Measurements from ENCODE around the gene EVI5. TPM values are rescaled to one million over a fixed set of nuclear protein-coding genes. Genes with fewer than 3 reads are reported as not detected.

Gene EVI5
- total RNA-seq, 1 donor from 2014 or later, result 80.4 TPM

GRCh38 chr1:92695104-92695503 lies 89.8 kb downstream of the EVI5 start:
- Histone ChIP-seq H3K4me1 (ENCODE audit: insufficient read depth, low read length) (no peaks in the 10 kb centered on the region), H3K79me2 (ENCODE audit: insufficient read depth, low read length) (no peaks in the 10 kb centered on the region), H3K27me3 (ENCODE audit: insufficient read depth, low read length) (no peaks in the 10 kb centered on the region), H3K4me2 (ENCODE audit: low read length) (no peak overlapping the region), H4K20me1 (ENCODE audit: insufficient read depth, low read length) (no peaks in the 10 kb centered on the region), H2AFZ (ENCODE audit: low read depth, low read length) (no peak overlapping the region), H3K9me3 (ENCODE audit: insufficient read depth, low read depth, low read length) (no peaks in the 10 kb centered on the region), H3K9ac (ENCODE audit: low read length) (no peak overlapping the region), H3K4me3 (ENCODE audit: insufficient read depth, low read depth, low read length) (no peak overlapping the region), H3K27ac (ENCODE audit: low read depth, low read length) (no peak overlapping the region), H3K36me3 (ENCODE audit: insufficient read depth, low read length) (peaks cover 7% of the 10 kb centered on the region)
- Mint-ChIP-seq H3K9me3 (ENCODE audit: unreplicated experiment) (no peaks in the 10 kb centered on the region), H3K4me1 (ENCODE audit: low read depth, unreplicated experiment) (peaks cover 7% of the 10 kb centered on the region), H3K4me3 (ENCODE audit: unreplicated experiment) (no peak overlapping the region), H3K36me3 (ENCODE audit: low read depth, unreplicated experiment) (peaks cover 6% of the 10 kb centered on the region), H3K27ac (ENCODE audit: unreplicated experiment) (no peak overlapping the region), H3K27me3 (ENCODE audit: low read depth, unreplicated experiment) (no peaks in the 10 kb centered on the region)
- DNase-seq (ENCODE audit: low read depth), result no peak
- TF ChIP-seq CTCF (IDR thresholded peaks at IDR 0.05; ENCODE audit: insufficient read depth, low read depth, low read length) (no peak), EZH2 (IDR thresholded peaks at IDR 0.05; ENCODE audit: insufficient read depth, low read length) (no peak)
- FAIRE-seq, result no peak

GRCh38 chr1:92691925-92692324 lies 93.0 kb downstream of the EVI5 start:
- FAIRE-seq, result no peak
- Histone ChIP-seq H3K9ac (ENCODE audit: low read length) (no peak overlapping the region), H3K79me2 (ENCODE audit: insufficient read depth, low read length) (no peaks in the 10 kb centered on the region)

More at GRCh38 chr1:92691925-92692324, 93.0 kb downstream of the EVI5 start:
- peaks cover 15% of the 10 kb centered on the region for H3K36me3 Mint-ChIP-seq (ENCODE audit: low read depth, unreplicated experiment)
- Histone ChIP-seq H3K4me2 (ENCODE audit: low read length) (no peak overlapping the region), H2AFZ (ENCODE audit: low read depth, low read length) (no peak overlapping the region), H3K4me3 (ENCODE audit: insufficient read depth, low read depth, low read length) (no peak overlapping the region), H3K27me3 (ENCODE audit: insufficient read depth, low read length) (no peaks in the 10 kb centered on the region), H3K4me1 (ENCODE audit: insufficient read depth, low read length) (no peaks in the 10 kb centered on the region), H3K27ac (ENCODE audit: low read depth, low read length) (no peak overlapping the region), H3K36me3 (ENCODE audit: insufficient read depth, low read length) (peaks cover 7% of the 10 kb centered on the region), H3K9me3 (ENCODE audit: insufficient read depth, low read depth, low read length) (no peaks in the 10 kb centered on the region), H4K20me1 (ENCODE audit: insufficient read depth, low read length) (no peaks in the 10 kb centered on the region)
- DNase-seq (ENCODE audit: low read depth), result no peak
- TF ChIP-seq EZH2 (IDR thresholded peaks at IDR 0.05; ENCODE audit: insufficient read depth, low read length) (no peak), CTCF (IDR thresholded peaks at IDR 0.05; ENCODE audit: insufficient read depth, low read depth, low read length) (no peak)
- H3K27ac Mint-ChIP-seq (ENCODE audit: unreplicated experiment), result no peak overlapping the region
- H3K4me3 Mint-ChIP-seq (ENCODE audit: unreplicated experiment), result no peak overlapping the region
- no peaks in the 10 kb centered on the region for H3K27me3 Mint-ChIP-seq (ENCODE audit: low read depth, unreplicated experiment)
- H3K9me3 Mint-ChIP-seq (ENCODE audit: unreplicated experiment), result peaks cover 2% of the 10 kb centered on the region
- H3K4me1 Mint-ChIP-seq (ENCODE audit: low read depth, unreplicated experiment), result peaks cover 3% of the 10 kb centered on the region
